GM23338 (cell line): ENCODE measurements around the gene NADK. TPM values are rescaled to one million over a fixed set of nuclear protein-coding genes. Genes with fewer than 3 reads are reported as not detected.

Experiments
- ATAC-seq: fragments of 200-7000 bp; cut with Tn5 transposase; 3 replicates; pipeline ENCODE4 v1.9.1; 2020
- DNase-seq: peaks from one replicate; pipeline ENCODE4 v3.0.0-alpha.2; 2015; ENCODE audit warnings: low spot score
- H2AFZ ChIP-seq: fragments of 200-600 bp; sonication (generic); 2 replicates; pipeline ENCODE4 v1.8.0; 2016; ENCODE audit warnings: antibody characterized with exemption, mild to moderate bottlenecking, moderate library complexity
- H3F3A ChIP-seq: fragments of 200-600 bp; sonication (generic); replicated peaks from 2 replicates; pipeline ENCODE4 v1.8.0; 2017; ENCODE audit warnings: antibody characterized with exemption, mixed run types, low read depth
- H3K27ac ChIP-seq: fragments of 200-600 bp; sonication (generic); 2 replicates; pipeline ENCODE4 v1.6.1; 2016; ENCODE audit warnings: low read depth
- H3K27me3 ChIP-seq: fragments of 200-600 bp; sonication (generic); 2 replicates; pipeline ENCODE4 v1.8.0; 2016; ENCODE audit warnings: mild to moderate bottlenecking, mixed run types, moderate library complexity; ENCODE audit not compliant: insufficient read depth
- H3K36me3 ChIP-seq: fragments of 200-600 bp; sonication (generic); 2 replicates; pipeline ENCODE4 v1.8.0; 2016; ENCODE audit warnings: mild to moderate bottlenecking; ENCODE audit not compliant: insufficient read depth
- H3K4me1 ChIP-seq: fragments of 200-600 bp; sonication (generic); 2 replicates; pipeline ENCODE4 v1.8.0; 2016; ENCODE audit warnings: mild to moderate bottlenecking, moderate library complexity; ENCODE audit not compliant: insufficient read depth
- H3K4me2 ChIP-seq: fragments of 200-600 bp; sonication (generic); 2 replicates; pipeline ENCODE4 v1.7.1; 2017; ENCODE audit warnings: mixed run types
- H3K4me3 ChIP-seq: fragments of 200-600 bp; sonication (generic); 2 replicates; pipeline ENCODE4 v1.6.1; 2016; ENCODE audit warnings: mixed run types
- H3K79me2 ChIP-seq: fragments of 200-600 bp; sonication (generic); replicated peaks from 2 replicates; pipeline ENCODE4 v1.8.0; 2017; ENCODE audit warnings: mild to moderate bottlenecking; ENCODE audit not compliant: insufficient read depth
- H3K9me2 ChIP-seq: fragments of 200-600 bp; sonication (generic); 2 replicates; pipeline ENCODE4 v1.8.0; 2017; ENCODE audit not compliant: insufficient read depth
- H4K20me1 ChIP-seq: fragments of 200-600 bp; sonication (generic); replicated peaks from 2 replicates; pipeline ENCODE4 v1.8.0; 2017; ENCODE audit warnings: mild to moderate bottlenecking; ENCODE audit not compliant: insufficient read depth
- H3K27ac Mint-ChIP-seq: 2 replicates; pipeline ENCODE4 v1.8.0; 2020; ENCODE audit warnings: inconsistent platforms, mild to moderate bottlenecking, moderate library complexity, mixed read lengths
- H3K27me3 Mint-ChIP-seq: 3 replicates; pipeline ENCODE4 v1.8.0; 2022; ENCODE audit warnings: low read depth, mild to moderate bottlenecking, moderate library complexity, mixed read lengths, inconsistent platforms; ENCODE audit not compliant: insufficient read depth, poor library complexity
- H3K36me3 Mint-ChIP-seq: 3 replicates; pipeline ENCODE4 v1.8.0; 2021; ENCODE audit warnings: low read depth, mild to moderate bottlenecking, inconsistent platforms, moderate library complexity, mixed read lengths
- H3K4me1 Mint-ChIP-seq: 3 replicates; pipeline ENCODE4 v1.8.0; 2020; ENCODE audit warnings: mild to moderate bottlenecking, inconsistent platforms, mixed read lengths
- H3K4me3 Mint-ChIP-seq: 3 replicates; pipeline ENCODE4 v1.8.0; 2021; ENCODE audit warnings: moderate library complexity, mild to moderate bottlenecking, inconsistent platforms, mixed read lengths
- H3K9me3 Mint-ChIP-seq: 3 replicates; pipeline ENCODE4 v1.8.0; 2020; ENCODE audit warnings: moderate library complexity, mild to moderate bottlenecking, inconsistent platforms, mixed read lengths
- CREB1 ChIP-seq: fragments of 250-450 bp; sonication (Bioruptor Pico); IDR thresholded peaks from 2 replicates; pipeline ENCODE4 v1.5.0; 2020; ENCODE audit warnings: low read depth, mild to moderate bottlenecking, moderate library complexity
- CTCF ChIP-seq, 2 experiments: fragments of 200-600 bp in 1 of 2; sonication (generic) in 1 of 2; conservative IDR thresholded peaks; 2 replicates each; pipeline versions ENCODE4 v1.5.1 to v1.6.1; 2016 to 2017; ENCODE audit warnings: antibody characterized with exemption in 2 of 2, low read depth in 2 of 2, mild to moderate bottlenecking in 2 of 2, moderate library complexity in 1 of 2
- ETS1 ChIP-seq: IDR thresholded peaks from 2 replicates; pipeline ENCODE4 v1.6.1; 2016; ENCODE audit warnings: antibody characterized with exemption
- EZH2 ChIP-seq: fragments of 200-600 bp; sonication (generic); IDR thresholded peaks from one replicate; pipeline ENCODE4 v1.8.0; 2017; ENCODE audit warnings: antibody characterized with exemption, mild to moderate bottlenecking, low read depth; ENCODE audit not compliant: unreplicated experiment
- EZH2phosphoT487 ChIP-seq: fragments of 200-600 bp; sonication (generic); IDR thresholded peaks from one replicate; pipeline ENCODE4 v1.8.1; 2018; ENCODE audit warnings: antibody characterized with exemption; ENCODE audit not compliant: unreplicated experiment
- JUNB ChIP-seq: IDR thresholded peaks from one replicate; pipeline ENCODE4 v1.6.1; 2016; ENCODE audit warnings: antibody characterized with exemption; ENCODE audit not compliant: unreplicated experiment
- NANOG ChIP-seq: IDR thresholded peaks from 2 replicates; pipeline ENCODE4 v1.6.1; 2016; ENCODE audit warnings: antibody characterized with exemption, borderline replicate concordance
- POLR2AphosphoS5 ChIP-seq: IDR thresholded peaks from 2 replicates; pipeline ENCODE4 v1.6.1; 2016; ENCODE audit warnings: antibody characterized with exemption, low read depth
- REST ChIP-seq: IDR thresholded peaks from one replicate; pipeline ENCODE4 v1.6.1; 2018; ENCODE audit warnings: antibody characterized with exemption; ENCODE audit not compliant: unreplicated experiment
- STAT1 ChIP-seq: IDR thresholded peaks from one replicate; pipeline ENCODE4 v1.6.1; 2016; ENCODE audit warnings: antibody characterized with exemption; ENCODE audit not compliant: unreplicated experiment
- ZNF114 ChIP-seq: fragments of 250-450 bp; sonication (Bioruptor Pico); IDR thresholded peaks from 2 replicates; pipeline ENCODE4 v1.5.0; 2020; ENCODE audit warnings: mild to moderate bottlenecking, moderate library complexity
- ZNF331 ChIP-seq: fragments of 250-450 bp; sonication (Bioruptor Pico); IDR thresholded peaks from 2 replicates; pipeline ENCODE4 v1.5.0; 2020; ENCODE audit warnings: low read depth, mild to moderate bottlenecking, moderate library complexity
- ZNF462 ChIP-seq: fragments of 250-450 bp; sonication (Bioruptor Pico); IDR thresholded peaks from 2 replicates; pipeline ENCODE4 v1.5.0; 2020; ENCODE audit warnings: mild to moderate bottlenecking, moderate library complexity
- polyA plus RNA-seq: library from polyadenylated mRNA; unstranded; fragments of >200 nt; fragmentation: Nextera tagmentation; extraction: Ambion mirVana; gene quantifications from 2 replicates; pipeline ENCODE4 v1.2.1, GENCODE V29; 2016
- total RNA-seq: library from RNA; depleted of rRNA; stranded (reverse); fragments of >200 nt; shearing (Covaris generic); gene quantifications from 2 replicates; pipeline ENCODE4 v1.2.3, GENCODE V29; 2014

NADK gene
- total and polyA plus RNA-seq, 2 experiments from 2014 or later, result 45.3 to 73.2 TPM

- H3K4me1 ChIP-seq, result no peaks in the 10 kb centered on the region
- H3K9me2 ChIP-seq, result no peaks in the 10 kb centered on the region
- no peak overlapping the region for H3K4me3 ChIP-seq
- peaks cover 57% of the 10 kb centered on the region for H3K36me3 Mint-ChIP-seq
- H3K4me2 ChIP-seq, result no peak overlapping the region
- no peak overlapping the region for H3K27ac Mint-ChIP-seq
- H3F3A ChIP-seq, result peaks cover 29% of the 10 kb centered on the region
- H3K27me3 ChIP-seq, result no peaks in the 10 kb centered on the region
- TF ChIP-seq ZNF462 (CRISPR knock-in tag) (no peak), EZH2 (no peak), REST (no peak), CTCF (conservative IDR thresholded peaks at IDR 0.05; ENCODE audit: low read depth in 2 of 2) (no peak), CREB1 (CRISPR knock-in tag) (no peak), NANOG (no peak), STAT1 (no peak), JUNB (no peak), ZNF114 (CRISPR knock-in tag) (no peak), ETS1 (no peak), POLR2AphosphoS5 (no peak), ZNF331 (CRISPR knock-in tag) (no peak), EZH2phosphoT487 (no peak)
- H3K79me2 ChIP-seq, result peaks cover 40% of the 10 kb centered on the region
- H3K36me3 ChIP-seq, result peaks cover 36% of the 10 kb centered on the region
- DNase-seq (no peak), ATAC-seq (no peak)
- no peak overlapping the region for H3K4me3 Mint-ChIP-seq
- peaks cover 6% of the 10 kb centered on the region for H3K27me3 Mint-ChIP-seq
- no peaks in the 10 kb centered on the region for H3K9me3 Mint-ChIP-seq
- no peaks in the 10 kb centered on the region for H3K4me1 Mint-ChIP-seq
- H3K27ac ChIP-seq, result 0 out of 2 replicates have a peak overlapping the region, but pooled peaks have one; percentile 66
- H2AFZ ChIP-seq, result no peak overlapping the region
- peaks cover 19% of the 10 kb centered on the region for H4K20me1 ChIP-seq
Observed at GRCh38 chr1:1806890-1807289, 28.6 kb upstream of the NADK start.
